Left cardiac atrium (tissue), 2 donors: ENCODE data around the gene SIPA1L2. TPM values are rescaled to one million over a fixed set of nuclear protein-coding genes. Genes with fewer than 3 reads are reported as not detected.

Source experiments
- total RNA-seq, 2 donors: library from RNA; stranded (reverse); fragmentation: NEBNext Ultra II Directional; extraction: Animal tissue kit (Norgen Biotek cat#: 25700); gene quantifications; one replicate each; pipeline ENCODE4 v1.2.1, GENCODE V29; 2021
- donor health status: DM: no; HTN: yes; CAD: no; lungs with severe emphysema.
- donor health status: DM: yes; HTN: yes; CAD: no.

The SIPA1L2 gene
- total RNA-seq, 2 donors from 2014 or later = 42.3 to 57.1 TPM

Other genes starting within 250 kb of the SIPA1L2 start
- gene MAP10, start 175.3 kb upstream of the SIPA1L2 start, total RNA-seq = 1 to 10 TPM; 2.5 to 3.0 TPM